GM21825 (cell line): ENCODE data around the gene EIF5A.

Source experiments
- ATAC-seq: cut with Tn5 transposase; IDR thresholded peaks from one replicate; pipeline ENCODE4 v1.9.1; 2021; ENCODE audit warnings: mild to moderate bottlenecking, moderate library complexity; ENCODE audit not compliant: unreplicated experiment

The EIF5A gene

GRCh38 chr17:7352910-7353635, 45.6 kb downstream of the EIF5A start:
- ATAC-seq: no peak

GRCh38 chr17:7354262-7354843, 46.9 kb downstream of the EIF5A start:
- ATAC-seq: no peak

GRCh38 chr17:7355053-7355452, 47.6 kb downstream of the EIF5A start, which contains the start of gene TMEM95:
TMEM95 (plus strand) TSS chr17:7355156; CDS start chr17:7355205, 49 bp downstream.
- no peak for ATAC-seq

GRCh38 chr17:7355573-7355972, 48.1 kb downstream of the EIF5A start:
- ATAC-seq: no peak

- no peak for ATAC-seq
These were observed 48.7 kb downstream of the EIF5A start for GRCh38 chr17:7356072-7356549.

- ATAC-seq: no peak
These were observed 49.3 kb downstream of the EIF5A start for GRCh38 chr17:7356756-7357155.

GRCh38 chr17:7357381-7357780, 50.0 kb downstream of the EIF5A start:
- ATAC-seq: no peak

GRCh38 chr17:7361906-7362305, 54.5 kb downstream of the EIF5A start:
- ATAC-seq: no peak
